HG03575 (cell line): ENCODE results near the gene NOL4.

Source experiments
- ATAC-seq: cut with Tn5 transposase; IDR thresholded peaks from one replicate; pipeline ENCODE4 v1.9.1; 2021; ENCODE audit not compliant: unreplicated experiment, insufficient number of reproducible peaks, low FRiP score; ENCODE audit errors: extremely low read depth

Gene NOL4

DNA sequence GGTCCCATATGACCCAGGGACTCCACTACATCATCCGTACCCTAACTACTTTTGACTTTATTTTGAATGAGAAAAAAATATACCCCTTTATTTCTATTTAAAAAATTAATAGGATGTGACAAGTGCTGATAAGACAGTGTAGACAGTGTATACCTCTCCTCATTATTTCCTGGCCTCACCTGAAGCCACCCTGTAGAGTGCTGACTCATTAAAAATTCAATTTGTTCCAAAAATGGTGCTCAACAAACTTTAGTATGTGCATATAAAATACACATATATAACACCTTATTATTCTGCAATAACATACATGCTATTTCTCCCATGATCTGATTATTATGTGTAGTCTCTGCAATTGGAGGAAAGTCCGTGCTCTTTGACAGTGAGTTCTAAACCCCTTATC, 20.8 kb downstream of the NOL4 start:
- no peak for ATAC-seq

DNA sequence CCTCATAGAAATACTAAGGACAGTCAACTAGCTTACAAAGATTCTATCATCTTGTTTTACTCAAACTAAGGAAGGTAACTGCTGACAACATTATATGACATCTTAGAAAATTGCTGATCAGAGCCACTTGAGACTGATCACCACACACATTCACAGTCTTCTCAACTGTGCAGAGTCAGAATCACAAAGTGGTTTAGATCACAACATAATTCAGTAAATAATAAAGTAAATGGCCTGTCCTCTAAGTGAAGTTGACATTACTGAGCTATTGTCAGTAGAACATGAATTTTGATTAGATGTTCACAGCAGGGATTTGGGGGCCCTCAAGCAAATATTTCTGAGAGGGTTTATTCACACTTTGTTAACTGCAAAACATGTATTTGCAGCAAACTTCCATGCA, 28.5 kb downstream of the NOL4 start:
- no peak for ATAC-seq

DNA sequence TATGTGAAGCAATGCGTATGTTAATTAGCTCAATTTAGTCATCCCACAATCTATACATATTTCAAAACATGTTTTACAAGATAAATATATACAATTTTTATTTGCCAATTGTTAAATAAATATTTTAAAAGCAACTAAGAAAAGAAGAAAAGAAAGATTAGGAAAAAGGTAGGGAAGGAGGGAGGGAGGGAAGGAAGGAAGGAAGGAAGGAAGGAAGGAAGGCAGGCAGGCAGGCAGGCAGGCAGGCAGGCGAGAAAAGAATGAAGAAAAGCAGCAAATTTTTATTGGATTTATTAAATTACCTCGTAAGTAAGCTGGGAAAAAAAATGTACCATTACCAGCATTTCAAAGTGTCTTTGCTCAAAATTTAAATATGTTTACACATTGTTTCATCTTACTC, 30.5 kb downstream of the NOL4 start:
- no peak for ATAC-seq

DNA sequence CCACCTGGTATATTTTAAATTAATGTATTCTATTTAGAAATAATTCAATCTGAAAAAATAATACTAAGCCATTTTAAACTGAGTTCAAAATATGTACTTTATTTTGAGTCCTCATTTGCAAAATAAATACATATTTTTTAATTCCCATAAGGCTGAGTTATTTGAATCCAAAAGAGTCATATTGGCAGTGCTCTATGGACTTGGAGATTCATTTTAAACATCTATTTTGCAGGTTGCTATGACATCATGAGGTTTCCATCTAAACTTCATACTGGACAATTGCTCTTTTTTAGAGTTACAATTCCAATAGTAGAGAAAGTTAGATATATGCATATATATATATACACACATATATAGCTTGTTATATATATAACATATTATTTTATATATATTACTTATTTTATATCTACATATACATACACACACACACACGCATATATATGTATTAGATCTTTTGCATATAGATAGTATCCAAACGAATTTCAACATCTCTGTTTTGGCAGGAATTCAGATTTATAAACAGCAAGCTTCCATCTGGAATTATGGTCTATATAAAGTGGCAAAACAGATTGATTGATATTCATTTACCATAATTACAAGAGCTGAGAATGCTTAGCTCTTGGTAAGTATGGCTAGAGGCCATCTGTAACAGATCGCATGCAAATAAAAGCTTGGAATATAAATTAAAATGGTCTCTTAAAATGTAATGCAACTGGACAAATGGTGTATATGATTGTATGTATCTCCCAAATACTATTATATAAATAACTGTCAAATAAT, 34.9 kb downstream of the NOL4 start:
- ATAC-seq = no peak
